ENCODE data around the gene GAA.

DNA sequence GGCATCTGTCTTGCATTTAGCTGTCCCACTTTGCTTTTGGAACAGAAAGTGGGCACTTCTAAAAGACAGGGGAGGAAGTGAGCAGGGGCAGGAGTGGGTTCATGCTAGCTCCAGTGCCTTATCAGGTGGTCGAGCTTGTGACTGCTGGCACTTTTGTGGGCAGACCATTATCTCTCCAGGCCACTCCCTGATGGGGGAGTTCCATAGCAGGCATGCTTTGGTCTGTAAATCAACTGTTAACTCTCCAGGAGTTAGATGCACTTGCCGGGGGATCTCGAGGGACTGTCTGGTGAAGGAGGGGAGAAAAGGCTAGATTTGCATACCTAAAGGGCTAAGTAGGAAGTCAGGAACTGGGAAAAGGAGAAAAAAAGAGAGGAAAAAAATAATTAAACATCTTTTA is 59.2 kb downstream of the GAA start:
- no peak for TF ChIP-seq POLR2A (IDR thresholded peaks at IDR 0.05)
- TF ChIP-seq, protein P1, sequence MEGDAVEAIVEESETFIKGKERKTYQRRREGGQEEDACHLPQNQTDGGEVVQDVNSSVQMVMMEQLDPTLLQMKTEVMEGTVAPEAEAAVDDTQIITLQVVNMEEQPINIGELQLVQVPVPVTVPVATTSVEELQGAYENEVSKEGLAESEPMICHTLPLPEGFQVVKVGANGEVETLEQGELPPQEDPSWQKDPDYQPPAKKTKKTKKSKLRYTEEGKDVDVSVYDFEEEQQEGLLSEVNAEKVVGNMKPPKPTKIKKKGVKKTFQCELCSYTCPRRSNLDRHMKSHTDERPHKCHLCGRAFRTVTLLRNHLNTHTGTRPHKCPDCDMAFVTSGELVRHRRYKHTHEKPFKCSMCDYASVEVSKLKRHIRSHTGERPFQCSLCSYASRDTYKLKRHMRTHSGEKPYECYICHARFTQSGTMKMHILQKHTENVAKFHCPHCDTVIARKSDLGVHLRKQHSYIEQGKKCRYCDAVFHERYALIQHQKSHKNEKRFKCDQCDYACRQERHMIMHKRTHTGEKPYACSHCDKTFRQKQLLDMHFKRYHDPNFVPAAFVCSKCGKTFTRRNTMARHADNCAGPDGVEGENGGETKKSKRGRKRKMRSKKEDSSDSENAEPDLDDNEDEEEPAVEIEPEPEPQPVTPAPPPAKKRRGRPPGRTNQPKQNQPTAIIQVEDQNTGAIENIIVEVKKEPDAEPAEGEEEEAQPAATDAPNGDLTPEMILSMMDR (IDR thresholded peaks at IDR 0.05) = no peak
